Neural progenitor cell (in vitro differentiated cells): Measurements from ENCODE around the gene AMIGO1.

Source experiments
- EZH2phosphoT487 ChIP-seq: fragments of 200-600 bp; sonication (generic); IDR thresholded peaks from 2 replicates; pipeline ENCODE4 v1.6.1; 2017; ENCODE audit warnings: antibody characterized with exemption
- TF ChIP-seq, protein P1 (sequence below): fragments of 200-600 bp; sonication (generic); IDR thresholded peaks from 2 replicates; pipeline ENCODE4 v1.5.1; 2017; ENCODE audit warnings: antibody characterized with exemption, mild to moderate bottlenecking

DNA sequence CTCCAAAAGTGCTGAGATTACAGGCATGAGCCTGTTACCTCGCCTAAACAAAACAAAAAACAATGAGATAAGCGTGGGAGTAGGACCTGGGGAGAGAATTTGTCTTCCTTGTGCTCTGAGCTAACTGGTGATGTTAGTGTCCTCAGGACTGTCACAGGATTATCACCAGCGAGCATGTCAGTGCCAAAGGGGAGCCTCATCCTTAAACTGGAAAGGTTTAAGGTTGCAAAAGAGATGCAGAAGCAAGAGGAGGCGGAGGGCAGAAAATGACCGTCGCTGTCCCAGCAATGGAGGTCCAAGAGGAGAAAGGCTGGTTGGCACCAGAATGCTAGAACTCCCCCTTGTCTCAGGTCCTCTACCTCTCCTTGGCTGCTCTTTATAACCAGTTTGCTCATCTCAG lies 39.3 kb downstream of the AMIGO1 start:
- TF ChIP-seq, protein P1, sequence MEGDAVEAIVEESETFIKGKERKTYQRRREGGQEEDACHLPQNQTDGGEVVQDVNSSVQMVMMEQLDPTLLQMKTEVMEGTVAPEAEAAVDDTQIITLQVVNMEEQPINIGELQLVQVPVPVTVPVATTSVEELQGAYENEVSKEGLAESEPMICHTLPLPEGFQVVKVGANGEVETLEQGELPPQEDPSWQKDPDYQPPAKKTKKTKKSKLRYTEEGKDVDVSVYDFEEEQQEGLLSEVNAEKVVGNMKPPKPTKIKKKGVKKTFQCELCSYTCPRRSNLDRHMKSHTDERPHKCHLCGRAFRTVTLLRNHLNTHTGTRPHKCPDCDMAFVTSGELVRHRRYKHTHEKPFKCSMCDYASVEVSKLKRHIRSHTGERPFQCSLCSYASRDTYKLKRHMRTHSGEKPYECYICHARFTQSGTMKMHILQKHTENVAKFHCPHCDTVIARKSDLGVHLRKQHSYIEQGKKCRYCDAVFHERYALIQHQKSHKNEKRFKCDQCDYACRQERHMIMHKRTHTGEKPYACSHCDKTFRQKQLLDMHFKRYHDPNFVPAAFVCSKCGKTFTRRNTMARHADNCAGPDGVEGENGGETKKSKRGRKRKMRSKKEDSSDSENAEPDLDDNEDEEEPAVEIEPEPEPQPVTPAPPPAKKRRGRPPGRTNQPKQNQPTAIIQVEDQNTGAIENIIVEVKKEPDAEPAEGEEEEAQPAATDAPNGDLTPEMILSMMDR, result no peak
- TF ChIP-seq EZH2phosphoT487, result no peak
